GM19099 (cell line): ENCODE measurements around the gene CASQ1.
A peak's percentile ranks its signal among the peaks of the same experiment; 100 is the strongest.

Source experiments
- POLR2A ChIP-seq: IDR thresholded peaks from 3 replicates; pipeline ENCODE4 v1.6.1; 2011; ENCODE audit warnings: low read depth; ENCODE audit not compliant: insufficient read length; ENCODE audit errors: extremely low read depth

CASQ1 gene

DNA sequence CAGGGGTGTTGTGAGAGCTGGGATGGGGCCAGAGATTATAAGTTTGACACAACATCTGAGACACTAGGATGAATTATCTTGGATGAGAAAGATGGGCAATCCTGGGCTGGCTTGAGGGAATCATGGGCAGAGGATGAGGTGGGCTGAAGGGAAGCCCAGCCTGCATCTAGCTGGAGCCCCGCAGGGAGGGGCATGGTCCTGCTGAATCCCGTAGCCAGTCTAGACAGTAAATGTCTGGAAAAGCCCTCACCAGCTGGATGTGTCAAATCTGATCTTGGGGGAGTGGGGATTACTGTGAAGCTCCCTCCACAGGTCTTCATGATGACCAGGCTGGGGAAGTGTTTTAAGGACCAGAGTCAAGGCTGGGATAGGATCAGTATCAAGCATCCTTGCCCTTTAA is 3.6 kb upstream of the CASQ1 start:
- TF ChIP-seq POLR2A, result no peak

GRCh38 chr1:160187407-160187806 is 3.0 kb upstream of the CASQ1 start:
- TF ChIP-seq POLR2A, result no peak

- no peak for TF ChIP-seq POLR2A
Observed at GRCh38 chr1:160188341-160188740, 2.0 kb upstream of the CASQ1 start.

DNA sequence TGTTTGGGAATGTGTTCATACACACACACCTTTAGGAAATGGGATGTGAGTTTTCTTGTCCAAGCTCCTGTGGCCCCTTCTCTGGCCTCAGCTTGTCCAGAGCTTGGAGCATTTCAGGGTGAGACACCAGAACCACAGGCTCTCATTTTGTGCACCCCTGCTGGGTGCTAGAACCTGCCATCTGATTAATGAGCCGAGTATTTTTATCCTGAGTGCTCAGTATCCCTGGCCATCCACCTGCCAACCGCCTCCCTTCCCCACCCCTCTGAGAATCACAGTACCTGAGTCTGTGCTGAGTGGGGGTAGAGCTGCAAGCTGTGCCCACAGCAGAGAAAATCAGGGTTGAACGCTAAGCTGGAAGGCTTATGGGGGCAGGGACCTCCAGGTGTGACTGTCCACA is 1.4 kb downstream of the CASQ1 start:
- no peak for TF ChIP-seq POLR2A

DNA sequence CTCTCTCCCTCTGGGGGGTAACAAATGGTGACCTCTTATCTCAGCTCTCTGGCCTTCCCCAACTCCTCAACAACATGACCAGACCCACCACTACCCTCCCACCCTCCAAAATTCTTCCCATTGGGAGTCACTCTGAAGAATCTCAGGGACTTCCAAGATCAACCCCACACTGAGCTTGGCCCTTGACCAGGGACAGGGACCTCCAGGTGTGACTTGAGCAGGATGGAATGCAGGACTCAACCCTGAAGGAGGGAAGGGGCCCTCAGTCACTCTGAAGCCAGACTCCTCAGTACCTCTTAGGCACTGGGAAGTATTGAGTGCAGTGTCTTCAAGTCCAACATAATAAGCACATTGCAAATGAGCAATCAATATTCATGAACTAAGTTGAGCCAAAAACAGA is 1.9 kb downstream of the CASQ1 start:
- no peak for TF ChIP-seq POLR2A

DNA sequence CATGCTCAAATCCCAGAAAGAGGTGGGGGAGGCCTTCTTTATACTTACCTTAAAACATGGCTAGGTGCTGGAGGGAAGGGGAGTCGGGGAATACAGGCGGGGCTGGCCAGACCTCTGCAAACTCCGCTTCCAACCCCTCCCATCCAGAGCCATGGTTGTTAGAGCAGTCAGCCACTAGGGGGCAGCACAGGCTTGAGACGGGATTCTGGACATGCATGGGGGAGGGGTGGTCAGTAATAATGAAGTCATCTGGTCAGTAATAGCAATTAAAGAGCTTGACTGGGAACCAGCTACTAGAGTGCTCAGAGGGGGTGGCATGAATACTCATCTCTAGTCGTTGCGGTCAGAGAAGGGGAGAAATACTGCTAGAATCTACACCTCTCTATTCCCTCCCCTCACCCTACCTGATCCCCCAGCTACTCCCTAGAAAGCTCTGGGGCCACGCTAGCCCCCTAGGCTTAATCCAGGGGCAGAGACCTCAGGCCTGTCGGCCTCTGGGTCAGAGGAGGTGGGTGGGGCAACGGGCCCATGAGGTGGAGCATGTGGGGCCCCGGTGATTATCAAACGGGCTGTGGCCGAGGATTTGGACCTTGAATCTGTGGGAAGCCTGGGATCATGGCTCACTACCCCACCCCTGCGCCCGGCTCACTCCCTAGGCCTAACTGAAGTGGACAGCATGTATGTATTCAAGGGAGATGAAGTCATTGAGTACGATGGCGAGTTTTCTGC is 2.9 kb downstream of the CASQ1 start:
- no peak for TF ChIP-seq POLR2A

- TF ChIP-seq POLR2A, result no peak
Observed at GRCh38 chr1:160193832-160194736, 3.7 kb downstream of the CASQ1 start.

DNA sequence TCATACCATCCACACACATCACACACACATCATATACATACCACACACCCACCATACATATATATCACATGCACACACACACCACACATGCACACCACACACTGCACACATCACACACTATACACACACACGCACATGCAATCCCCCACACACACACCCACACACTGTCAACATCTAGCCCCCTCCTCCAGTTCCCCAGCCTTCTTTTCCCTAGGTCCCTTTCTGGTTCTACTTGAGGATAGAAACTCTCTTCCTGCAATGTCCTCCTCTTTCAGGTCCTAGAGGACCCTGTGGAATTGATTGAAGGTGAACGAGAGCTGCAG is 4.3 kb downstream of the CASQ1 start:
- TF ChIP-seq POLR2A, result no peak

GRCh38 chr1:160196143-160196542 is 5.8 kb downstream of the CASQ1 start:
- TF ChIP-seq POLR2A, result no peak

- no peak for TF ChIP-seq POLR2A
Observed at GRCh38 chr1:160197231-160197630, 6.9 kb downstream of the CASQ1 start.

DNA sequence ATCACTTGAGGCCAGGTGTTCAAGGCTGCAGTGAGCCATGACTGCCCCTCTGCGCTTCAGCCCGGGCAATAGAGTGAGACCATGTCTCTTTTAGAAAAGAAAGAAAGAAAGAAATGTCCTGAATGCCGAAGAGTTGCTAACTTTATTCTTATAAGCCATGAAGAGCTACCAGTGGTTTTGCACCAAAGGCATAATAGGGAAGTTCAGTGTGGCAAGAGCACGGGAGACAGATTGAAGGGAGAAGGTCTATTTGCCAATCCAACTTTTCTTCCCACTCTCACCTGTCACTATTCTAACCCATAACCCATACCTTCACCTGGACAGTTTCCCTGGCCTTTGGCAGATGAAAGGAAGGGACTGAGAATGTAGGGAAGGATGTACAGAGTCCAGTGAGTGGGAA is 10.4 kb downstream of the CASQ1 start:
- no peak for TF ChIP-seq POLR2A

- TF ChIP-seq POLR2A, result no peak
Observed at GRCh38 chr1:160204526-160205241, 14.3 kb downstream of the CASQ1 start.

DNA sequence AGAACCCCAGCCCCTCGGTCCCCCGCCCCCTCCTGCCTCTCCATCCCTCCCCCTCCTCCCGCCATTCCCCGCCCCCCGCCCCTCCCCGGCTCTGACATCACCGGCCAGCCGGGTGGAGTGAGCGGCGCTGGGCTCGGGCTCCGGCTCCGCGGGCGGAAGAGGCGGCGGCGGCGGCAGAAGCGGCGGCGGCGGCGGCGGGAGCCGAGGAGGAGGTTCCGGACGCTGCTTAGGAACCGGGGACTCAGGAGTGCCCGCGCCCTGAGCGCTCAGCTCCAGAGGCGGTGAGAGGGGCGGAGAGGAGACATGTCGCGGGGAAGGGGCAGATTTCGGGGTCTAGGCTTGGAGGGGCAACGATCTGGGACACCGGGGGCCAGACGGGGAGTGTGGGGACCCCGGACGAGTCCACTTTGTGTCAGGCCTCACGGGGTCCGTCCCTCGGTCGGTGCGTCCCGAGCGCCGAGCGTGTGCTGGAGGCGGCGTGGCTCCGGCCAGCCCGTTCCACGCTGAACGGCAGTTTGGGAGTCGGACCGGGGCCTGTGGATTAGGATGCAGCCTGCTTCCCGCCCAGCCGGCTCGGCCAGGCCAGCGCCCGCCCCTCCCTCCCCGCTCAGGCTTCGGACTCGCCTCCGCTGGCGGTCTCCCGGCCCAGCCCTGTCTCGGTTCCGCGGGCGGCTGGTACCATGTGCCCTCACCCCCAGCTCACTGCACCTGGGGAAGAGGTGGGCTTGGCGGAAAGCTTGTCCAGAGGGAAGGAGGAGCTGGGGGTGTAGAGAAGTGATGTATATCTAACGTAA is 15.1 kb downstream of the CASQ1 start, which contains the start of gene PEA15:
PEA15 (plus strand) TSS at position 143 of the 794 bp plus-strand sequence. CDS start 6,161 bp downstream, outside the sequence.
- peak; percentile 67 for TF ChIP-seq POLR2A

DNA sequence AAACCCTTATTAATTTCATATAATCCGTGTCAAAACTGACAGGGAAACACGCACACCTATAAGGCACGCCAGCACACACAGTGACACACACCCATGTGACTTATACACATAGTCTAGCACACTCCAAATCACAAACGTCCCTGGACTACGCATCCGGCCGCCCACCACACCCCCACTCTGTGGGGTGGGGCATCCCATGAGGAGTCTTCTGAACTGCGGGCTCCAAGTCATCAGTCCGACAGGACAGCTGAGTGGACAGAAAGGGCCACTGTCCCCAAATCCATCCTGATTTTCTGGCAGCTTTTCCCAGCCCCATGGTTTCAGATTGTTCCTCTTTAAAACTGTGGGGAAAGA is 15.6 kb downstream of the CASQ1 start:
- TF ChIP-seq POLR2A, result no peak
